GM21526 (cell line): ENCODE measurements around the gene TRIM44.
A peak's percentile ranks its signal among the peaks of the same experiment; 100 is the strongest.
"Not testable (repeated sequence)": the region's sequence is repeated elsewhere in the genome, so short reads cannot be mapped to it uniquely, and the experiment has no call there.

ENCODE experiments used
- ATAC-seq: cut with Tn5 transposase; IDR thresholded peaks from one replicate; pipeline ENCODE4 v1.9.1; 2021; ENCODE audit warnings: moderate library complexity; ENCODE audit not compliant: unreplicated experiment, low FRiP score

Gene TRIM44

GRCh38 chr11:35714882-35715627 lies 52.5 kb downstream of the TRIM44 start:
- peak; percentile 92 for ATAC-seq

GRCh38 chr11:35715677-35716076 lies 53.1 kb downstream of the TRIM44 start:
- ATAC-seq: not testable (repeated sequence)

- ATAC-seq: no peak
Measured at GRCh38 chr11:35717043-35717442, 54.5 kb downstream of the TRIM44 start.

GRCh38 chr11:35717520-35717919 lies 54.9 kb downstream of the TRIM44 start:
- no peak for ATAC-seq

DNA sequence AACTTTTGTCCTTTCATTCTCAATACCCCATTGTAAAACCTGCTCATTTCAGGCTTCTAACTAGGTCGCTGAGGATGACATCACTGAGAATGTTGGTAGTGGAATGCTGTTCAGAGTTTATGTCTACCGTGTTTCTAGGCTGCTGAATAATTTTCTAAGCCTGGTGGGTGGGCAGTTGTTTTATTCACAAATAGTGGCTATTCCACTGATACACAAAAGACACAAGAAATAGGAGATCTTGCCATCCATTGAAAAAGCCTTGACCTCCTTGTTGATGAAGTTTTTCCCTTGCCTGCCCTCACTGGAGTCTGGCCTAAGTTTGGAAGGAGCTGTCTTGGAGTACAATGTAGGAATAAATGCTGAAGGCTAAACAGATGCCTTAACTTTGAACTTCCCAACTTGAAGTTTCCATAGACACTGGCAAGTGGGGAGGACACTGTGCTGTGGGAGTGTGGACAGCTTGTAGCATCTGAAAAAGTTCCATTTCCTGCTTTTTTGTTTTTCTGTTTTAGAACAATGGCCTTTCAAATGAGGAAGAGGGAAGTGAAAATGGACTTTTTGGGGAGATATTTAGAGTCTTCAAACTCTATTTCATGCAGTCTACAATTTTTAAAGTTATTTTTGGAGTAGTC lies 59.2 kb downstream of the TRIM44 start:
- peak; percentile 64 for ATAC-seq

GRCh38 chr11:35722641-35723040 lies 60.1 kb downstream of the TRIM44 start:
- no peak for ATAC-seq

DNA sequence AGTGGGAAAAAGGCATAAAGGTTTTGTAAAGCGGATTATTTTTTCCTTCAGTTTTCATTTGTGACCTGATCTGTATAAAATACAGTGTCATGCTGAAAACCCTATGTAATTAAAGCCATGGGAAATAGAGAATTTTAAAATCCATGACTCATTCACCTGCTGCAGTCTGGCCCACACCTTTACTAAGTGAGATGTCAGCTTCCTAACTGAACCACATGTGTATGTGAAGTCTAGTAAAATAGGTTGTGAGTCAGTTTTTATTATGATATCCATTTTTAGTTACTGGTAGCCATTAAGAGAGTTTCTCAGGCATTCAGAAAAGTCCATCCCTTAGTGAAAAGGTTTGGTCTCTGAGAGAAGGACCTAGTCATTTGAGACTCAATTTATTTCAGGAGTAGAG lies 60.9 kb downstream of the TRIM44 start:
- ATAC-seq: no peak

DNA sequence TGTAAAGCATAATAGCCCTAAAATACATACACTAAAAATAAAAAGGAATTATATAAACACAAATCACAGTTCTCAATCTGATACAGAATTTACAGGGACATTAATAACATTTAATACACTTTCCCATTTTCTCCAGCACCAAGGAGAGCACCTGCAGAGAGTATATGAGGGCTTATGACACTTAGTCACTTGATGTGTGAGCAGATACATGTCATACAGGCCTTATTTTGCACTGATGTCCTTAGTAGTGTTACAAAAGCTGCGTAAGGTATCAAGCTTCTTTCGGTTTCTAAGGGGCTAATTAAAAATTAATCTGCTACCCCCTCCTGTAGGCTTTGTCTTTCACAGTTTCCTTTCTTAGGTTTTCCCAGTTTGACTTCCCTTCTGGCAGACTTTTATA lies 61.3 kb downstream of the TRIM44 start:
- ATAC-seq: no peak

DNA sequence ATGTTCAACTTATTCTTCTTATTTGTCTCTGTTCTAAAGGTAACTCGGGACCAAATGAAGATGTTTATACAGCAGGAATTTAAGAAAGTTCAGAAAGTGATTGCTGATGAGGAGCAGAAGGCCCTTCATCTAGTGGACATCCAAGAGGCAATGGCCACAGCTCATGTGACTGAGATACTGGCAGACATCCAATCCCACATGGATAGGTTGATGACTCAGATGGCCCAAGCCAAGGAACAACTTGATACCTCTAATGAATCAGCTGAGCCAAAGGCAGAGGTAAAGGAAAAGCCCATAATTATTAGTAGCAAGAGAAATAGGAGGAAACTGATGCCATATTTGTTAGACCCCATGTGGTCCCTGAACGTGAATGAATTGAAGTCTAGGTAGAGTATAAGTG lies 63.3 kb downstream of the TRIM44 start:
- ATAC-seq: no peak

DNA sequence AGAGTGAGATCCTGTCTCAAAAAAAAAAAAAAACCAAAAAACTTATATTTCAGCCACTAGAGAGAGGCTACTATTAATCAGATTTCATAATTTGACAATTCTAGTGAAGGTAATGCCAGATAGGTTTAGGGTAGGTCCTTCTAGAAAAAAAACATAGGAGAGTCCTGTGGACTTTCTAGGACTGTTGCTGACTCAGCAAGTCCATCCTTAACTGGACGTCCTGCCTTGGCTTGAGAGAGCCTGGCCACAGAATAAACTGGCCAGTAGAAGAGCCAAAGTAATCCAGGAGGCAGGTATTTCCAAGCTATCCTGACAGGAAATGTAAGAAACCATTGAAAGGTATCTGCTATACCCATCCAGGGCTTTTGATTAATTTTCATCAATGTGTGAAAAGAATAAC lies 64.6 kb downstream of the TRIM44 start:
- ATAC-seq: no peak

DNA sequence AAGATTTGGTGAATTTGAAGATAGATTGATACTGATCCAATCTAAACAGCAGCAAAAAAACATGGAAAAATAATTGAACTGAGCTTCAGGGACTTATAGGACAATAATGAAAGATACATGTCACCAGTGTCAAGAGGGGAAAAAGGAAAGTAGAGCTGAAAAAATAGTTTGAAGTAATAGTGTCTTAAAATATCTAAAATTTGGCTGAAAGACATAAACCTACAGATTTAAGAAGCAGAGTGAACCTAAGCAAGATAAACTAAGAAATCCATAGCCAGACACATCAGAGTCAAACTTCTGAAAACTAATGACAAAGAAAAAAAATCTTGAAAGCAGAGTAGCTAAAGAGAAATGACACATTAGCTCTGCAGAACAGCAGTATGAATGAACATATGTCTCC lies 67.7 kb downstream of the TRIM44 start:
- ATAC-seq: no peak

DNA sequence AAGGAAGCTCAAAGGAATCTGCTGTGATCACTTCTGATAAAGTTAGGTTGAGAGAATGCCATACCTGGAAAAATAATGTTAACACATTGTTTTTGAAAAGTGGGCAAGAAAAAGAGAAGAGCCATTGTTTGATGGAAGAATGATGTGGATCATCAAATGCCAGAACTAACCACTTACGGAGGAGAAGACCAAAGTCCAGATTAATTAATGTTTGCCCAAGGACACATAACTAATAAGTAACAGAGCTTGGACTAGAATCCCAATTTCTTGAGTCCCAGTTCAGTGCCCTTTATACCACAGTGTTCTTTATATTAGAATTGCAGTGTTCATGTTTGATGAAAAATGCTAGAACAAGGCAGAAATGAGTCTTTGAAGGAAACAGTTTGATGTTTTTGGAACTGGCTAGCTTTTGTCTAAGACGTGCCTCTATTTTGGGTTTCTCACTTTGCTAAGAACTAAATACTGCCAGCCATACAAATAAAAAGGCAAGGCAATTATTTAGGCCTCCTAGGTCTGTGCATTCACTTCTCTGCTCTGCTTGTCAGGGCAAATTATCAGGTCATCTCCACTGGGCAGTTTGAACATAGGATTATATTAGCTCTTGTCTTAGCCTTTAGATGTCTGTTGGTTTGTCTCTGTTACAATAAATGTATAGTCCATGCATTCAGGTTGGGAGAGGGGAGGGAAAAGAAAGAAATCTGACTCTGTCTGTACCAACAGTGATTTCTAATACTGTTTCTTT lies 72.3 kb downstream of the TRIM44 start:
- no peak for ATAC-seq

DNA sequence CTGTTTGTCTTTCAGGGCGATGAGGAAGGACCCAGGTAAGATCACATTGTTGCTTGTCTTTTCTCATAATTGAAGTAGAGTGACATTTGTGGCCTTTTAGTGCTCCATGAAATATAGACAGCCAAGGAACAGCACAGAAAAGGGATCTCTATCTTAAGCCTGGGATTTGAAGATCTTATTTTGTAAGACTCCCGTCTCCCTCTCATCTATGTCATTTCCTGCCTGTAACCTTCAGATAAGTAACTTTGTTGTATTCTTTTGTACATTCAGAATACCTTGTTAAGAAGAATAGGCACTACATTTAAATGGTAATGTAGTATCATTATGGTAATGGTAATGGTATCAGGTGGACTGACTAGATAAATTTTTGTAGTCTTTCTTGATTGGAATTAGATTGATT lies 72.8 kb downstream of the TRIM44 start:
- ATAC-seq: no peak

GRCh38 chr11:35735903-35736302 lies 73.3 kb downstream of the TRIM44 start:
- ATAC-seq: no peak

GRCh38 chr11:35736952-35737351 lies 74.4 kb downstream of the TRIM44 start:
- ATAC-seq: no peak

GRCh38 chr11:35740061-35740799 lies 77.7 kb downstream of the TRIM44 start:
- ATAC-seq: no peak

GRCh38 chr11:35742707-35743454 lies 80.3 kb downstream of the TRIM44 start:
- no peak for ATAC-seq

DNA sequence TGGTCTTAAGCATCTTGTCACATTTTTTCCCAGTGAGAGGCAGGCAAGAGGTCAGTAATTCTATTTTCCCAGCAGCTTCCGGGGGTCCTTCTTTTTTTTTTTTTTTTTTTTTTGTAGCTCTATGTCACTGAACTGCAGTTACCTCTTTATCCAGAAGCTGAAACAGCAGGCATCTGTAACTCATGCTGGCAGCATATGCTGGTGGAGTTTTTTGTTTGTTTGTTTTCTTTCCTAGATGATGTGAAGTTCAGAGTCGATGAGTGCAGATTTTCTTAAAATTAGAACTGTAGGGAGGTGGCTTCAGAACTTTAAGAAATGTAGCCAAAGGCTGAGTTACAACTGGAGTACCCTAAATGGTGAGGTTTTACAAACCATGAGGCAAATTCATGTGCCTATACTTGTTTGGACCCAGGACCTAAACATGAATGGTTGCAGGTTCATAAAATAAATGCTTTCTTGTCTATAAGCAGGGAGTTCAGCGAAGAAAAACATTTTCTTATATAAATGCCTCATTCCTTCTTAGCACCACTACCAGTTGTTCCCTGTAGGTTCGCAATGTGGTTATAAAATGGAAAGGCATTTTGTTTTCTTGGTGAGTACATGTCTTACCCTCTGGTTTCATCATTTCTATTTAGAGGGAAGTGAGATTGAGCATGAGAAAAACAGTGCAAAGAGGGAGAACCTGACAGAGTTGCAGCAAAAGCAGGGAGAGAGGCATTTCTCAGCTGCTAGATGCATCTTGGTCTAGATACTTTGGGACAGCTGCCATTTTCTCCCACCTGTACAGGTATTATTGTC lies 84.0 kb downstream of the TRIM44 start:
- no peak for ATAC-seq

DNA sequence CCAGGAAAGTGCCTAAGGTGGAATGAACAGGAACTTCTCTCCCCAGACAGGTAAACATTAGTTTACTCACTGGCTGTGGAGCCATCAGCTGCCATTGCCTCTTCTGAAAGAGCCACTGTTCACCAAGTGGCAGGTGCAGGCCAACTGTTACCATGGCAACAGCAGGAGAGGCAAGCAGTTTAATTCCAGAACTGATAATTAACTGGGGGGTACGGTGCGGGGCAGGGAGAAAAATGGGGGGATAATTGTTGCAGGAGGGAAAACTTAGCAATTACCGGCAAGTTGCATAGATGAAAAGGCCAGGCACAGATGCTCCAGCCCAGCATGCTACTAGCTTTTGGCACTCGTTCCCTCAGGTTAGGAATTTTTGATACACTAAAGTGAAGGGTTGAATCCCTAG lies 85.1 kb downstream of the TRIM44 start:
- ATAC-seq: no peak
